PC-3 (cell line): ENCODE data around the gene ARSB. TPM values are rescaled to one million over a fixed set of nuclear protein-coding genes. Genes with fewer than 3 reads are reported as not detected.

ENCODE experiments used
- ATAC-seq: fragments of 200-7000 bp; cut with Tn5 transposase; 2 replicates; pipeline ENCODE4 v1.9.1; 2020; ENCODE audit warnings: mild to moderate bottlenecking, moderate library complexity
- BruUV-seq: library from RNA; stranded (reverse); fragments of 400-500 nt; replicated peaks from 2 replicates; lab custom pipeline; 2021; lab: Mats Ljungman, UMichigan
- CTCF ChIA-PET: fragments of 300-600 bp; sonication (Branson Sonifier 250); formaldehyde crosslinking; loops from one replicate; lab custom pipeline; 2022; ENCODE audit warnings: antibody characterized with exemption; lab: Charles Lee
- POLR2A ChIA-PET: fragments of 300-600 bp; sonication (Branson Sonifier 250); formaldehyde crosslinking; loops from one replicate; lab custom pipeline; 2022; ENCODE audit warnings: antibody characterized with exemption; ENCODE audit not compliant: unreplicated experiment; lab: Charles Lee
- DNase-seq: peaks from one replicate; pipeline ENCODE4 v3.0.0-alpha.2; 2015
- H2AFZ ChIP-seq: fragments of 300-600 bp; sonication (generic); 2 replicates; pipeline ENCODE4 v1.6.0; 2016; ENCODE audit warnings: antibody characterized with exemption, low read length
- H3F3A ChIP-seq: fragments of 300-600 bp; sonication (generic); one replicate; pipeline ENCODE4 v1.6.0; 2017; ENCODE audit warnings: antibody characterized with exemption, low read length, control low read depth, mild to moderate bottlenecking; ENCODE audit not compliant: unreplicated experiment
- H3K27ac ChIP-seq: fragments of 300-600 bp; sonication (generic); 2 replicates; pipeline ENCODE4 v1.5.1; 2016; ENCODE audit warnings: mild to moderate bottlenecking, low read length
- H3K27me3 ChIP-seq: fragments of 300-600 bp; sonication (generic); 2 replicates; pipeline ENCODE4 v1.6.1; 2016; ENCODE audit warnings: low read length, mixed read lengths
- H3K36me3 ChIP-seq: fragments of 300-600 bp; sonication (generic); 2 replicates; pipeline ENCODE4 v1.6.1; 2016; ENCODE audit warnings: low read depth, mixed run types, low read length, mixed read lengths
- H3K4me1 ChIP-seq: fragments of 300-600 bp; sonication (generic); 2 replicates; pipeline ENCODE4 v1.5.1; 2016; ENCODE audit warnings: low read length; ENCODE audit not compliant: insufficient read depth
- H3K4me2 ChIP-seq: fragments of 300-600 bp; sonication (generic); 2 replicates; pipeline ENCODE4 v1.6.0; 2016; ENCODE audit warnings: low read length
- H3K4me3 ChIP-seq: fragments of 300-600 bp; sonication (generic); 2 replicates; pipeline ENCODE4 v1.5.1; 2016; ENCODE audit warnings: mild to moderate bottlenecking, low read length, mixed read lengths
- H3K79me2 ChIP-seq: fragments of 300-600 bp; sonication (generic); 2 replicates; pipeline ENCODE4 v1.6.1; 2017; ENCODE audit warnings: low read length, mixed read lengths
- H3K9ac ChIP-seq: fragments of 300-600 bp; sonication (generic); 2 replicates; pipeline ENCODE4 v1.6.0; 2016; ENCODE audit warnings: mild to moderate bottlenecking, low read length
- H3K9me2 ChIP-seq: fragments of 300-600 bp; sonication (generic); replicated peaks from 2 replicates; pipeline ENCODE4 v1.6.1; 2016; ENCODE audit warnings: mixed run types, low read length, mixed read lengths
- H3K9me3 ChIP-seq: fragments of 300-600 bp; sonication (generic); 2 replicates; pipeline ENCODE4 v1.6.1; 2016; ENCODE audit warnings: low read length, mixed read lengths
- H4K20me1 ChIP-seq: fragments of 300-600 bp; sonication (generic); 2 replicates; pipeline ENCODE4 v1.6.1; 2016; ENCODE audit warnings: low read length, mixed read lengths
- EZH2 ChIP-seq: fragments of 300-600 bp; sonication (generic); IDR thresholded peaks from one replicate; pipeline ENCODE4 v1.6.1; 2017; ENCODE audit warnings: antibody characterized with exemption, mild to moderate bottlenecking, low read length; ENCODE audit not compliant: unreplicated experiment
- EZH2phosphoT487 ChIP-seq: fragments of 300-600 bp; sonication (generic); IDR thresholded peaks from 2 replicates; pipeline ENCODE4 v1.6.1; 2018; ENCODE audit warnings: mild to moderate bottlenecking, antibody characterized with exemption, low read length, borderline replicate concordance
- intact Hi-C: fragments of 100-400 bp; cut with micrococcal nuclease; formaldehyde crosslinking; loops from 2 replicates; pipeline ENCODE4 v1.9.0; 2023
- total RNA-seq: library from RNA; depleted of rRNA; stranded (reverse); fragments of >200 nt; gene quantifications from 2 replicates; pipeline ENCODE4 v1.2.3, GENCODE V29; 2014
- TF ChIP-seq, protein P1 (sequence below): fragments of 300-600 bp; sonication (generic); conservative IDR thresholded peaks from 2 replicates; pipeline ENCODE4 v1.5.1; 2017; ENCODE audit warnings: antibody characterized with exemption, low read depth, mild to moderate bottlenecking, low read length

The ARSB gene
- total RNA-seq, 1 experiment from 2014 or later = 8.1 TPM

DNA sequence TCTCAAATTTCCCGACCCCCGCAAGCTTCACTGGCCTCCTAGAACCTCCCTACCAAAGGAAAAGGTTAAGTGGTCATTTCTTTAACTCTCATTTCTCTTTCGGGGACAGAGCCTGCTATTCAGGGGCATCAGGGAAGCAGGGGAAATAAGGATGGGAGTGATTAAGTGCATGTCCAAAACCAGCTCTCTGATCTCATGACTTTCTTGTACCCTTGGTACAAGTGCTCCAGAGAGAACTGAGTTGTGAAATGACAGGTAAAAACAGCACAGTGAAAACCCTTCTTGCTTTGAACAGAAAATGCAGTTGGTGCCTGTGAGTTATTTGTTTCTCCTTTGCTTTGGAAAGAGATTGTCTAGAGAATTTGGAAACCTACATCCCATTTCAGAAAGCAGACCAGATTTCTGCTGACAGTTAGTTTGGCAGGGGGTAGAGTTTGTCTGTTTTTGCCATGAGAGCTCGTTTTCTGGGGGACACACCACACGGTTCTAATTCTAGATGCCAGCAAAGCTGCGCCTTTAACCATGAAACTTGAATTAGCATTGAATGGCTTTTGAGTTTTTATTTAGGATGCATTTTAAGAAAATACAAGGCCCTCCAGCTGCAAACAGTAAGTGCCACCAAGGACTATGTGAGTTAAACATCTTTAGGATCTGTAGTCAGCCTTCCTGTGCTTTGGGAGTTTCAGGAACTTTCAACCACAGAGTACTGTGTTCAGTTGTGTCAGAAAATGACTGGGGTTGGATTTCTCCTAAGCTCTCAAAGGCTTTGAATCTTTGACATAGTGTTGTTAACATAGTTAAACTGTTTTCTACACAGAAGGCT, 174.8 kb downstream of the ARSB start:
- Histone ChIP-seq H4K20me1 (no peaks in the 10 kb centered on the region), H3K9me2 (no peaks in the 10 kb centered on the region), H3K27me3 (no peaks in the 10 kb centered on the region), H3K79me2 (no peaks in the 10 kb centered on the region), H3K4me3 (no peak overlapping the region), H3K9ac (no peak overlapping the region), H2AFZ (no peak overlapping the region), H3K36me3 (no peaks in the 10 kb centered on the region), H3F3A (no peaks in the 10 kb centered on the region), H3K9me3 (no peaks in the 10 kb centered on the region), H3K4me2 (no peak overlapping the region), H3K4me1 (peaks cover 13% of the 10 kb centered on the region), H3K27ac (no peak overlapping the region)
- BruUV-seq = no TSS peak
- TF ChIP-seq EZH2 (no peak), EZH2phosphoT487 (no peak)
- TF ChIP-seq, protein P1, sequence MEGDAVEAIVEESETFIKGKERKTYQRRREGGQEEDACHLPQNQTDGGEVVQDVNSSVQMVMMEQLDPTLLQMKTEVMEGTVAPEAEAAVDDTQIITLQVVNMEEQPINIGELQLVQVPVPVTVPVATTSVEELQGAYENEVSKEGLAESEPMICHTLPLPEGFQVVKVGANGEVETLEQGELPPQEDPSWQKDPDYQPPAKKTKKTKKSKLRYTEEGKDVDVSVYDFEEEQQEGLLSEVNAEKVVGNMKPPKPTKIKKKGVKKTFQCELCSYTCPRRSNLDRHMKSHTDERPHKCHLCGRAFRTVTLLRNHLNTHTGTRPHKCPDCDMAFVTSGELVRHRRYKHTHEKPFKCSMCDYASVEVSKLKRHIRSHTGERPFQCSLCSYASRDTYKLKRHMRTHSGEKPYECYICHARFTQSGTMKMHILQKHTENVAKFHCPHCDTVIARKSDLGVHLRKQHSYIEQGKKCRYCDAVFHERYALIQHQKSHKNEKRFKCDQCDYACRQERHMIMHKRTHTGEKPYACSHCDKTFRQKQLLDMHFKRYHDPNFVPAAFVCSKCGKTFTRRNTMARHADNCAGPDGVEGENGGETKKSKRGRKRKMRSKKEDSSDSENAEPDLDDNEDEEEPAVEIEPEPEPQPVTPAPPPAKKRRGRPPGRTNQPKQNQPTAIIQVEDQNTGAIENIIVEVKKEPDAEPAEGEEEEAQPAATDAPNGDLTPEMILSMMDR = no peak
- ATAC-seq (no peak), DNase-seq (no peak)
- ChIA-PET POLR2A (no interaction called here), CTCF (no interaction called here)
- intact Hi-C loops = loop anchor here (10.0 kb wide), 1 partner anchor 74 kb away; no protein-coding TSS in a partner anchor

DNA sequence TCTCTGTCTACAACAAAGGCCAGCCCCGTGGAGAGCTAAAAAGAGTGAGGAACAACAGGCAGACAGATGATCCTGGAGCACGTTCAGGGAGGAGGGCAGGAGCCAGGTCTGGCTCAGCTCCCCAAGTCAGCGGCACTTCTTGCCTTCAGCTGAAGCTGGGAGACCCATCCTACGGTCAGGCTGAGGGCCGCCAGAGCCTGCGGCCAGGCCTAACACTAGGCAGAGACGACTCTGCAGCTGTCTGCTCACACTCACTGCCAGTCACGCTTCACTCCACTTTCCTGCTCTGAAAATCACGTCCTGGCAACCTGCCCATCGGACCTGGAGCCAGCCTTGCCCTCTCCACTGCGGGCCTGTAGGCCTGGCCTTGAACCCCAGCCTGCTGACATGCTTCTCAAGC, 175.7 kb downstream of the ARSB start:
- no TSS peak for BruUV-seq
- no peak for ATAC-seq
- DNase-seq = no peak
- Histone ChIP-seq H3K27ac (no peak overlapping the region), H3K27me3 (no peaks in the 10 kb centered on the region), H3F3A (no peaks in the 10 kb centered on the region), H3K9ac (no peak overlapping the region), H3K36me3 (no peaks in the 10 kb centered on the region), H3K9me3 (no peaks in the 10 kb centered on the region), H3K4me2 (no peak overlapping the region), H3K79me2 (no peaks in the 10 kb centered on the region), H3K4me1 (peaks cover 13% of the 10 kb centered on the region), H3K4me3 (no peak overlapping the region), H3K9me2 (no peaks in the 10 kb centered on the region), H4K20me1 (no peaks in the 10 kb centered on the region), H2AFZ (no peak overlapping the region)
- POLR2A ChIA-PET = no interaction called here
- CTCF ChIA-PET = no interaction called here
- intact Hi-C loops = no loop called here
- TF ChIP-seq EZH2phosphoT487 (no peak), EZH2 (no peak)
- TF ChIP-seq, protein P1 = no peak

DNA sequence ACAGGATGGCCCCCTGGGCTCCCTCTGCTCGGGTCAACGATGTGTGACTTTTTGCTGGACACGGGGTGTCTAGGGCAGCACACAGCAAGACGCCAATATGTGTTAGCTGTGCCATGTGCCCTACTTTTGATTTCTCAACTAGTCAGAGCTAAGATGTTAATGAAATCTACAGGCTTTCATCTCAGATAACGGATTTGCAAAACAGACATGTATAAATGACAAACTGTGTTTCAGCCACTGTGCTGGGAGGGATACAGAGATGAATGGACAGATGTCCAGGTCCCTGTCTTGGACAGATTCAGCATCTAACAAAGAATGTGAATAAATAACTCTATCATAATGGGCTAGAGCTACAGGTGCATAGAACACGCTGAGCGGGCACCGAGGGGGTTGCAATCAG, 176.3 kb downstream of the ARSB start:
- no peaks in the 10 kb centered on the region for H3K27me3 ChIP-seq
- DNase-seq (no peak), ATAC-seq (no peak)
- H3K36me3 ChIP-seq = no peaks in the 10 kb centered on the region
- no peaks in the 10 kb centered on the region for H3K79me2 ChIP-seq
- intact Hi-C loops = no loop called here
- H3K9ac ChIP-seq = no peak overlapping the region
- H3K9me3 ChIP-seq = no peaks in the 10 kb centered on the region
- no peak overlapping the region for H3K4me2 ChIP-seq
- BruUV-seq = no TSS peak
- H3K4me3 ChIP-seq = no peak overlapping the region
- H3K4me1 ChIP-seq = peaks cover 10% of the 10 kb centered on the region
- CTCF ChIA-PET = no interaction called here
- no peaks in the 10 kb centered on the region for H3F3A ChIP-seq
- no peak overlapping the region for H3K27ac ChIP-seq
- TF ChIP-seq, protein P1 = no peak
- TF ChIP-seq EZH2 (no peak), EZH2phosphoT487 (no peak)
- no peaks in the 10 kb centered on the region for H4K20me1 ChIP-seq
- H2AFZ ChIP-seq = no peak overlapping the region
- POLR2A ChIA-PET = no interaction called here
- no peaks in the 10 kb centered on the region for H3K9me2 ChIP-seq
